AG09309 (cell line): ENCODE results near the gene MICAL3.
"Not testable (repeated sequence)": the region's sequence is repeated elsewhere in the genome, so short reads cannot be mapped to it uniquely, and the experiment has no call there.

ENCODE experiments used
- DNase-seq: peaks from one replicate; pipeline ENCODE4 v3.0.0-alpha.2; 2010; ENCODE audit warnings: low read depth
- H3K4me3 ChIP-seq: 2 replicates; pipeline ENCODE4 v1.5.1; 2011; ENCODE audit warnings: mild to moderate bottlenecking, low read depth, low read length, moderate library complexity; ENCODE audit not compliant: control insufficient read depth
- TF ChIP-seq, protein P1 (sequence below): IDR thresholded peaks from 2 replicates; pipeline ENCODE4 v1.5.1; 2011; ENCODE audit warnings: mild to moderate bottlenecking, low read depth, low read length, inconsistent platforms; ENCODE audit not compliant: insufficient read depth, control insufficient read depth; ENCODE audit errors: missing control alignments

MICAL3 gene

GRCh38 chr22:18008136-18008535 lies 16.2 kb downstream of the MICAL3 start:
- DNase-seq, result no peak
- H3K4me3 ChIP-seq, result no peak overlapping the region
- TF ChIP-seq, protein P1, sequence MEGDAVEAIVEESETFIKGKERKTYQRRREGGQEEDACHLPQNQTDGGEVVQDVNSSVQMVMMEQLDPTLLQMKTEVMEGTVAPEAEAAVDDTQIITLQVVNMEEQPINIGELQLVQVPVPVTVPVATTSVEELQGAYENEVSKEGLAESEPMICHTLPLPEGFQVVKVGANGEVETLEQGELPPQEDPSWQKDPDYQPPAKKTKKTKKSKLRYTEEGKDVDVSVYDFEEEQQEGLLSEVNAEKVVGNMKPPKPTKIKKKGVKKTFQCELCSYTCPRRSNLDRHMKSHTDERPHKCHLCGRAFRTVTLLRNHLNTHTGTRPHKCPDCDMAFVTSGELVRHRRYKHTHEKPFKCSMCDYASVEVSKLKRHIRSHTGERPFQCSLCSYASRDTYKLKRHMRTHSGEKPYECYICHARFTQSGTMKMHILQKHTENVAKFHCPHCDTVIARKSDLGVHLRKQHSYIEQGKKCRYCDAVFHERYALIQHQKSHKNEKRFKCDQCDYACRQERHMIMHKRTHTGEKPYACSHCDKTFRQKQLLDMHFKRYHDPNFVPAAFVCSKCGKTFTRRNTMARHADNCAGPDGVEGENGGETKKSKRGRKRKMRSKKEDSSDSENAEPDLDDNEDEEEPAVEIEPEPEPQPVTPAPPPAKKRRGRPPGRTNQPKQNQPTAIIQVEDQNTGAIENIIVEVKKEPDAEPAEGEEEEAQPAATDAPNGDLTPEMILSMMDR, result no peak

DNA sequence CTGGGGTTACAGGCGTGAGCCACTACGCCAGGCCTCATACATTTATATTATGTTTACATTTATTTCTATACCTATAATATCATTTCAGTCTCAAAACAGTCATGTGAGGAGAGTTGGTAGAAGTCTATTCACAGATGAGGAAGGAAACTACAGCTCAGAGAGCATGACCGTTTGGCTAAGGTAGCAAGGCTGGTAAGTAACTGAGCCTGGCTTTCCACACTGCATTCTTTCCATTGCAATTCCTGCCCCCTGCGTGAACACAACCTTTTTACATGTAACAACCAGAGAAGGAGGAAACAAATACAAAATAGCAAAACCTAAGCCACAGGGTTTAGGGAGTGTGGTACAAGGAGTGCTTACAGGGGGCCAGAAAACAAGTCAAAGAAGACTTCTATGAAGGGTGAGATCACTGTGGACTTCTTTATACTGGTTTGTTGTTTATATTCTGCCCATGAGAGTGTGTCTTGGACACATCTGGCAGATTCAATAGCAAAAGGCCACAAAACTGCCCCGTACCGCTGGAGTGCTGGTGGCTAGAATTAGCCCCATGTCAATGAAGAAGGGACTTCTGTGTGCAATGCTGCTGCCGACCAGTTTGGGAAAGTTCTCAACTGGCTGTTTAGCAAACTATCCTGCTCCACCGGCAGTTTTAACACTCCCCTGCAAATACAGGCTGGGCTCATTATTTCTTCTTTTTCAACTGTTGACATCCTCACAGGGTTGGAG lies 19.0 kb downstream of the MICAL3 start:
- DNase-seq, result no peak
- H3K4me3 ChIP-seq, result no peak overlapping the region

GRCh38 chr22:18001894-18002315 lies 22.5 kb downstream of the MICAL3 start:
- peak overlapping the region; percentile 52 for H3K4me3 ChIP-seq
- DNase-seq, result not testable (repeated sequence)

More for the DNA sequence above, 19.0 kb downstream of the MICAL3 start:
- TF ChIP-seq, protein P1, result no peak

DNA sequence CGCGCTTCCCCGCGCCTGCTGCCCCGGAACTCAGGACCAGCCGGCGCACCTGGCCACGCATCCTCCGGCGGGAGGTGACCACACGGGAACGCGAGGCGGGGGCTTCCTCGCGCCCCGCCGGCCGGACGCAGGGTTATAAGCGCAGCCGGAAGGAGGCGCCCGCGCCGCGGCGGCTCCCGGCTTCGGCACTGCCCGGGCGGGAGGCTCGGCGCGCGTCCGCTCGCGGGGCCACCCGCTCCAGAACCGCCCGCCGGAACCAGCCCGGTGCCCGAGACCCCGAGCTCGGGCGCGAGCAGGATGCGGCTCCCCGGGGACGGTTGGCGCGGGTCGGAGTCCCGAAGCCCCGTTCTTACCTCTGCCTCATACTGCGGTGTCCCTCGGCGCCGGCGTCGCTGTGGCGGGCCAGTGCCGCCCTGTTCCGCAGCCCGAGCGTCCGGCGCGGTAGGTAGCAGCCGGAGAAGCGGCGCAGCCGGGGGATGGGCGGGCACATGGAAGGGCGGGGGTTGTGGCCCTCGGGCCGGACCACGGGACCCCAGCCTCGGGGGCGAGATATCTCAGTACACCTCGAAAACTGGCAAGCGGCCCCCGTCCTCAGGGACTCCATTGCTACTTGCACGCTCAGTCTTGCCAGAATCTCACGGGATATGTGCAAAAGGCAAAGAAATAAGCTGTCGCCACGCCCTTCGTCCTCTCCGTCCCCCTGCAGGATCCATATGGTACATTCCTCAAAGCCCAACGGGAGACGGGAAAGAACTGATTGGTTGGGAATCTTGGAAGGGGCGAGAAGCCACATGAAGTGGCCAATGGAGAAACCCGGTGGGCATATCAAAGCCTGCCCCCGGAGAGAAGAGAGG lies 23.1 kb downstream of the MICAL3 start:
- peak overlapping the region; percentile 52 for H3K4me3 ChIP-seq
- DNase-seq, result peak; percentile 95
- TF ChIP-seq, protein P1, result peak; percentile 38

DNA sequence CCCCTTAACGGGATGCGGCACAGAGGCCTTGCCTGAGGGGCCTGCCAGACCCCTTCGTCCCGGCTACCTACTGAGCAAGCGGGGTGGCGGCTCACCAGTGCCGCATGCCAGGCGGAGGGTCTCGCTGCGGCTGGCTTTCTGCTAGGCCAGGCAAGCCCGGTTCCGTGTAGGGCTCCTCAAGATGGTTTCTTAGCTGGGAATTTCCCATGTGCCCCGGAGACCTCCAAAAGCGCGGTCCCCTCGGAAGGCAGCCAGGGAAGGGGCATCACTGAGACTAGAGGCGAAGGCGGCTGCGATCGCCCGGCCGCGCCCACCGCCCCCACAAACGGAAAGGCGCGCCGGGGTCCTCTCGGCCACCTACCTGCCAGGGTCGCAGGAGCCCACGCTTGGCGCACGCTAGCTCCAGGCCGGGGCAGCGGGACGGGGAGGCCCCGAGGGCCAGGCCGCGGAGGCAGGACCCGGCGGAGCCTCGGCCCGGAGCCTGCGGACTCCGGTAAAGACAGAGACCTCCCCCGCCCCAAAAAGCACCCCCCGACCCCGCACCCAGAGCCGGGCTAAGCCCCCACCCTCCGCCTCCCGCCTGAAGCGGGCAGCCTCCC lies 23.8 kb downstream of the MICAL3 start:
- peak overlapping the region; percentile 52 for H3K4me3 ChIP-seq
- TF ChIP-seq, protein P1, result no peak
- no peak for DNase-seq

DNA sequence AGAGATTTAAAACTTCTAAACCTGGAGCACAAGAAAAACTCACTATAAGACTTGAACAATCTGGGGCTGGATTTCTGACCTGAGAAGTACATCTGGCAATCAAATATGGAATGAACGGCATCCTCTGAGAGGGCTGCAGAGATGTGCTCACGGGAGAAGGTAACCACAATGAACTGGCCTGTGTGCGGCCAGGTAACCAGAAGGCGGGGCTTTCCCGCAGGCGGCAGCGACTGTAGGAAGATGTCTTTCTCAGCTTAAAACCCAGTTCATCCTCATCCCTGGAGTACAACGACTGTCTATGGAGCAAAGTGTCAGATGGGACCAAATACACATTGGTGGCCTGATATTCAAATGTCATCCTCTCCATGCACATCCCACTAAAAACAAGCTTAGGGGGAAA lies 24.5 kb downstream of the MICAL3 start:
- DNase-seq, result no peak
- peak overlapping the region; percentile 52; the same call in 1 of the 2 replicates for H3K4me3 ChIP-seq
- TF ChIP-seq, protein P1, result no peak
